HepG2 (cell line): ENCODE data around the gene CAMK2N2. TPM values are rescaled to one million over a fixed set of nuclear protein-coding genes. Genes with fewer than 3 reads are reported as not detected.

Experiments used
- ARHGAP35 ChIP-seq: sonication (generic); formaldehyde crosslinking; IDR thresholded peaks from 2 replicates; pipeline ENCODE4 v1.9.0; 2022; ENCODE audit warnings: mild to moderate bottlenecking, inconsistent platforms, moderate library complexity, missing genetic modification reagents, borderline replicate concordance
- EEA1 ChIP-seq: sonication (generic); formaldehyde crosslinking; IDR thresholded peaks from 2 replicates; pipeline ENCODE4 v1.5.1; 2020; ENCODE audit warnings: mild to moderate bottlenecking, missing genetic modification reagents, borderline replicate concordance
- FOXO1 ChIP-seq: sonication (generic); formaldehyde crosslinking; IDR thresholded peaks from 2 replicates; pipeline ENCODE4 v1.4.0; 2020; ENCODE audit warnings: missing genetic modification reagents
- HNF4A ChIP-seq: sonication (generic); formaldehyde crosslinking; IDR thresholded peaks from 2 replicates; pipeline ENCODE4 v1.4.0; 2020; ENCODE audit warnings: missing genetic modification reagents
- ISL2 ChIP-seq: sonication (generic); formaldehyde crosslinking; IDR thresholded peaks from 2 replicates; pipeline ENCODE4 v1.5.0; 2020; ENCODE audit warnings: missing genetic modification reagents
- KAT2B ChIP-seq: fragments of 150-350 bp; IDR thresholded peaks from 2 replicates; pipeline ENCODE4 v1.6.1; 2014; ENCODE audit warnings: low read depth, low read length, borderline replicate concordance
- MAZ ChIP-seq, 2 experiments: sonication (generic) in 1 of 2; formaldehyde crosslinking in 1 of 2; IDR thresholded peaks; 2 replicates each; pipeline versions ENCODE4 v1.5.0 to v1.6.1; 2012 to 2020; ENCODE audit warnings: low read depth in 2 of 2, mild to moderate bottlenecking in 2 of 2, borderline replicate concordance in 1 of 2, improper control_type of control experiment in 1 of 2, low read length in 1 of 2, missing genetic modification reagents in 1 of 2, moderate library complexity in 1 of 2
- MTERF4 ChIP-seq: sonication (generic); formaldehyde crosslinking; IDR thresholded peaks from 2 replicates; pipeline ENCODE4 v1.8.0; 2023; ENCODE audit warnings: mild to moderate bottlenecking, missing genetic modification reagents
- NR3C1 ChIP-seq: sonication (generic); formaldehyde crosslinking; IDR thresholded peaks from 2 replicates; pipeline ENCODE4 v1.4.0; 2020; ENCODE audit warnings: missing genetic modification reagents
- PCBP1 ChIP-seq: fragments of 200-400 bp; formaldehyde crosslinking; IDR thresholded peaks from 2 replicates; pipeline ENCODE4 v1.6.1; 2017; ENCODE audit warnings: mild to moderate bottlenecking, low read depth, low read length, borderline replicate concordance
- RBM22 ChIP-seq: fragments of 200-400 bp; formaldehyde crosslinking; optimal IDR thresholded peaks from 2 replicates; pipeline ENCODE3; 2017; ENCODE audit warnings: mild to moderate bottlenecking, low read length, moderate library complexity
- SNAPC4 ChIP-seq: sonication (generic); formaldehyde crosslinking; IDR thresholded peaks from 2 replicates; pipeline ENCODE4 v1.4.0; 2020; ENCODE audit warnings: mild to moderate bottlenecking, missing genetic modification reagents
- SOX13 ChIP-seq, 3 experiments: fragments of 450-650 bp in 1 of 3; sonication (generic) in 1 of 3; formaldehyde crosslinking in 1 of 3; IDR thresholded peaks in 2 of 3; conservative IDR thresholded peaks in 1 of 3; 2 replicates each; pipeline versions ENCODE4 v1.5.0 to v1.6.1; 2016 to 2020; ENCODE audit warnings: antibody characterized with exemption in 1 of 3, mild to moderate bottlenecking in 1 of 3, missing compliant biosample characterization in 1 of 3, missing genetic modification reagents in 1 of 3, moderate library complexity in 1 of 3
- TARDBP ChIP-seq: sonication (generic); formaldehyde crosslinking; IDR thresholded peaks from 2 replicates; pipeline ENCODE4 v1.8.0; 2022; ENCODE audit warnings: mild to moderate bottlenecking, missing genetic modification reagents
- ZBTB8A ChIP-seq: sonication (generic); formaldehyde crosslinking; IDR thresholded peaks from 2 replicates; pipeline ENCODE4 v1.4.0; 2020; ENCODE audit warnings: mild to moderate bottlenecking, low read depth, missing genetic modification reagents, borderline replicate concordance
- ZNF230 ChIP-seq: sonication (generic); formaldehyde crosslinking; IDR thresholded peaks from 2 replicates; pipeline ENCODE4 v1.4.0; 2020; ENCODE audit warnings: mild to moderate bottlenecking, missing genetic modification reagents
- ZNF674 ChIP-seq: sonication (generic); formaldehyde crosslinking; IDR thresholded peaks from 2 replicates; pipeline ENCODE4 v1.5.0; 2020; ENCODE audit warnings: low read depth, mild to moderate bottlenecking, missing genetic modification reagents
- ZNF792 ChIP-seq: IDR thresholded peaks from 2 replicates; pipeline ENCODE4 v1.6.1; 2016
- polyA plus RNA-seq, 8 experiments: library from polyadenylated mRNA; depleted of rRNA in 3 of 8; stranded (reverse) in 7 of 8; unstranded in 1 of 8; fragments of >200 nt; fragmentation: Illumina TruSeq in 4 of 8; extraction: Trizol in 4 of 8; gene quantifications; 2 replicates each; pipeline versions ENCODE4 v1.2.1 to v1.2.3, GENCODE V29; 2011 to 2016; ENCODE audit warnings: low read depth in 4 of 8, missing spikeins in 1 of 8, mixed read lengths in 1 of 8; ENCODE audit not compliant: insufficient read depth in 1 of 8
- total RNA-seq, 5 experiments: library from RNA; depleted of rRNA; stranded (reverse); fragments of >200 nt; fragmentation: Illumina TruSeq; extraction: Trizol; gene quantifications; 2 replicates each; pipeline ENCODE4 v1.2.3, GENCODE V29; 2016; ENCODE audit warnings: low read depth in 1 of 5

Gene CAMK2N2
- total and polyA plus RNA-seq, 2 of the 13 experiments (the other 11 are each of a cell fraction or from before 2014, with no cell fraction given): 0.12 to 0.27 TPM

- TF ChIP-seq MAZ (IDR thresholded peaks at IDR 0.05; ENCODE audit: borderline replicate concordance, low read depth, low read length): peak; percentile 86
- TF ChIP-seq MAZ (CRISPR knock-in tag; IDR thresholded peaks at IDR 0.05; ENCODE audit: low read depth): peak; percentile 95
- TF ChIP-seq KAT2B: no peak
- peak; percentile 74; the same call in 1 of the 2 replicates for TF ChIP-seq SNAPC4 (CRISPR knock-in tag)
- TF ChIP-seq ZNF230 (CRISPR knock-in tag): peak; percentile 77
- TF ChIP-seq PCBP1: 0 out of 2 replicates have a peak, but pooled peaks have one; percentile 76
- no peak for TF ChIP-seq NR3C1
- peak; percentile 89; the same call in 1 of the 2 replicates for TF ChIP-seq EEA1 (CRISPR knock-in tag)
- TF ChIP-seq ZBTB8A (CRISPR knock-in tag): no peak
- TF ChIP-seq ZNF792 (CRISPR knock-in tag): peak; percentile 41; the same call in 1 of the 2 replicates
- TF ChIP-seq SOX13 (IDR thresholded peaks at IDR 0.05): no peak
- peak in 1 of 2 experiments; percentile 22; a peak in 1 of 4 replicates for TF ChIP-seq SOX13 (CRISPR knock-in tag; conservative IDR thresholded peaks at IDR 0.05 in 1 of 2, IDR thresholded peaks at IDR 0.05 in 1 of 2)
- TF ChIP-seq MTERF4: peak; percentile 84; the same call in 1 of the 2 replicates
- TF ChIP-seq ZNF674 (CRISPR knock-in tag): 0 out of 2 replicates have a peak, but pooled peaks have one; percentile 86
- TF ChIP-seq ISL2 (CRISPR knock-in tag): 0 out of 2 replicates have a peak, but pooled peaks have one; percentile 65
- peak; percentile 83 for TF ChIP-seq TARDBP (CRISPR knock-in tag)
- TF ChIP-seq FOXO1: peak; percentile 59; the same call in 1 of the 2 replicates
- TF ChIP-seq HNF4A (CRISPR knock-in tag): peak; percentile 17; the same call in 1 of the 2 replicates
- TF ChIP-seq ARHGAP35: 0 out of 2 replicates have a peak, but pooled peaks have one; percentile 85
- TF ChIP-seq RBM22: no peak
These were observed 12.6 kb downstream of the CAMK2N2 start, which contains the start of gene ALG3 (continued) for GRCh38 chr3:184248454-184249411.
